IPS-18c (cell line): Measurements from ENCODE around the gene ACSS2.
"Not testable (repeated sequence)": the region's sequence is repeated elsewhere in the genome, so short reads cannot be mapped to it uniquely, and the experiment has no call there.

Experiments used
- H3K4me3 ChIP-seq: 2 replicates; pipeline ENCODE4 v1.7.0; 2013; ENCODE audit warnings: low read depth, mild to moderate bottlenecking, low read length, moderate library complexity; ENCODE audit not compliant: insufficient read depth
- H3K9me3 ChIP-seq: one replicate; pipeline ENCODE4 v1.6.1; 2013; ENCODE audit warnings: mild to moderate bottlenecking, low read length, moderate library complexity; ENCODE audit not compliant: control insufficient read depth, insufficient read depth

Gene ACSS2

GRCh38 chr20:34871320-34871926, 5.0 kb upstream of the ACSS2 start:
- Histone ChIP-seq H3K4me3 (peak overlapping the region; percentile 73; the same call in 1 of the 2 replicates), H3K9me3 (no peaks in the 10 kb centered on the region)

DNA sequence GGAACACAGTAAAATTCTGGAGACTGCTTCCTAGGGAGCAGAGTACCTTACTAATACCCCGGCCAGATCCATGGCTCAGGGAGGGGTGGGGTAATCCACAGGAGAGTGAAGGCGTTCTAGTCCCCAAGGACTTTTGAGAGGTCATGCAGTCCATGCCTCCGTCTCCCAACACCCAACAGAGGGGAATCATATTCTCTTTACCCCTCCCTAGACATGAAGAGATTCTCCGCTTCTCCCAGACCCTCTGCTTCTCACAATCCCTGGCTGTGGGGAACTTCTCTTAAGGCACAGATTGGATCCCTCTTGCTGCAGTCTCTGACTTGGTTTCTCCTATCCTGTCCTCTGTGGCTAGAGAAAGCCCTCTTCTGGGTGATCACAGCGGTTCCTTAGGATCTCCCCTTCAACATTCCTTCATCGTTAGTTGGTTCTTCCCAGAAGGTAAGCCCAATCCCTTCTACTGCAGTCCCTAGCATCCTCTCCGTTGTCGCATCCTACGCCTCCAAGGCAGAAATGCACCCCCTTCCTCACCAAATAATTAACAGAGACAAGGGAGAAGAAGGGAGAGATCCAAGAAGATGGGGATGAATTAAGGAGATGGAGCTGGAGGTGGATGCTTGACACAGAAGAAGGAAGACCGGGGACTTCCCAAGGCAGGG, 4.3 kb upstream of the ACSS2 start:
- Histone ChIP-seq H3K9me3 (no peaks in the 10 kb centered on the region), H3K4me3 (peak overlapping the region; percentile 73)

DNA sequence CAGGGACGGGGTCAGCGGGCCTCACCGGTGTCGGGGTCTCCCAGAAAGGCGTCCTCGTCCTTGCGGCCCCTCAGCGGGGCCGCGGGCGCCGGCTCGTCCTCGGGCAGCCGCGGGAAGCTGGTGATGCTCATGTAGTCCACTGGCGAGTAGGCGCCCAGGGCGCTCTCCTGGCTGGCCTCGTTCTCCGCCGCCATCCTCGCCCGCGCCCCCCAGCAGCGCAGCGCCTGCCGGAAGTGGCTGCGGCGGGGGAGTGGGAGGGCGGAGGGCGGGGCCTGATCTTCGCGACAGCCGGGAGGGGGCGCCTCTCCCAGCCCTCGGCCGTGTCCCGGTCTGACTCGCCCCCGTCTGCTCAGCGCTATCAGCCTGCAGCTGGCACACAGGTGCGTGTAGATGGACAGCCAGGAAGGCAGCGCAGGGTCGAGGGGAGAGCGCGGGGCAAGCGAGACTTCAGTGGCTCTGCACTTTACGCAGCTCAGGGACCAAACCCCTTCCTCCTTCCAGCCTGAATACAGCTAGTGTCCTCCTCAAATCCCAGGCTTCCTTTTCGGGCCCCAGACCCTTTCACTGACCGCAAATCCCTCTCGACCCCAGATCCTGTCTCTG, 3.7 kb upstream of the ACSS2 start, which contains the start of gene GGT7:
Gene GGT7, minus strand, starts transcription at position 235 of the 603 bp plus-strand sequence. Its CDS starts 41 bp downstream, at position 194.
- H3K9me3 ChIP-seq, result no peaks in the 10 kb centered on the region
- H3K4me3 ChIP-seq, result peak within 1 kb of the TSS; percentile 73

DNA sequence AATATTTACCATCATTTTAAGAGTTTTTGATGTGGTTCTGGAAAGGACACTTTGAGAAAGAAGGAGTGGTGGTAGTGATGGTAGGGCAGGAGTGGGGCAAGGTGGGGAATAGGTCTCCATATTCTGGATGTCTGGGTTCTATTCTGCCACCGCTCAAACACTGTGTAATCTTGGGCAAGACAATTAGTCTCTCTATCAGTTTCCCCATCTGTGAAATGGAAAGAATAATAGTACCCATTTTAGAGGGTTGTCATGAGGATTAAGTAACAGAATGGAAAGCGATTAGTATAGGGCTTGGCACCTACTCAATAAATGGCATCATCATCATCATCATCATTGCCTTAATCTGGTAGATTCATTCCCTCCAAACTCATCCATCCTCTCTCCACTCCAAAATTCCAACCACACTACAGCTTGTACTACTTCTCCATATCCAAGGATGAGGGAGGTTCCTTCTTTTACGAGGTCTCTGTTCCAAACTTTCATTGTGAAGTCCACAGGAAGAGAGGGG, 2.8 kb upstream of the ACSS2 start:
- Histone ChIP-seq H3K4me3 (no peak overlapping the region), H3K9me3 (no peaks in the 10 kb centered on the region)

DNA sequence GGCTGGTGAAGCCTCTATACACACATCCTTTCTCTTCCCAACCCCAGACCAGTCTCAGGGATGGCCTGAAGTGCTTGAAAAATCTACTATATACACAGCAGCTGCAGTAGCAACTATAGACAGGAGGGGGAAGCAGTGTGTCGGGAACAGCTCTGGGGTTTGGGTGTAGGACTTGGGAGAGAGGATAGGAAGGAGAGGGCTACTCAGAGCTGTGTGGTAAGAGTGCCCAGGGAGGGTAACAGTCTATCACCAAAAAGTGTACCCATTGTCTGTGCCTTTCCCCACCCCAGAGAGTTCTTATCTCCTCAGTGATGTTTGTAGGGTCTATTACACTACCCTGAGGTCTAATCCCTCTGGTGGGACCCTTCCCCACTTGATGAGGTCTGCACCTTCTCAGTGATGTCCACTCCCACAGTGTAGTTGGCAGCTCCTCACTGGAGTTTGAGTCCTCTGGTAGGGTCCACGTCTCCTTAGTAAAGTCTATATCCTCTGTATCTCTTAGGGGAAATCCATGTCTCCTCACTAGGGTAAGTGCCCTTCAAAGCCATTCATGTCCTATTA, 2.2 kb upstream of the ACSS2 start:
- no peak overlapping the region for H3K4me3 ChIP-seq
- no peaks in the 10 kb centered on the region for H3K9me3 ChIP-seq

DNA sequence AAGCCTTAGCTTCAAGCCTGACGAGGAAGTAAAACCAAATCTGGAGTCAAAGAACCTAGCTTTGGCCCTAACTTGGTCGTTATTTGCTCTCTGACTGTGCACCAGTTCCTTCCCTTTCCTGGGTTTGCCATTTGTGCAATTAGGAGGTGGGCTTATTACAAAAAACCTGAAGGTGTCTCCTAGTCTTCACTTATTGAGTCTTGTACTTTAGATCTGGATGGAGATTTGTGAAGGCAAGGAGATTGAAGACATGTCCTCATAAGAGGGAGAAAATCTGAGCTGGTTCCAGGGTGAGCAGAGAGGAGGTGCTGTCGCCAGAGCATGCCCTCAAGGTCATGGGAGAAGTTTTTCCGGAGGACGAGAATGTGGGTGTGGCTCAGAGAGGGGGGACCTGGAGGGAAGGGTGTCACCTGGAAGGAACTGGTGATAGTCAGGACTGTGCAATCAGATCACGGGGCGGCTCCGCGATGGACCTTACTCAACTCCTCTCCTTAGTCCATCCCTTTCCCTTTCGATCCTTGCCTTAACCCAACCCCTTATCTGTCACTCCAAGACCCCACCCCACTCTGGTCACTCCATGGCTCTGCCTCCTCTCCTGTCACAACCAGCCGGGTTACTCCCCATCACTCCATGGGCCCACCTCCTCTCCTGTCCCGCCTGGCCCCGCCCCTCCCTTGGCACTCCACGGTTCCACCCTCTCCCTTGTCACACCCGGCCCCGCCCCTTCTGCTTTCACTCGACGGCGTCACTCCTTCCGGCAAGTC, 588 bp upstream of the ACSS2 start:
- Histone ChIP-seq H3K4me3 (peak overlapping the region; percentile 45; the same call in 1 of the 2 replicates), H3K9me3 (no peaks in the 10 kb centered on the region)

DNA sequence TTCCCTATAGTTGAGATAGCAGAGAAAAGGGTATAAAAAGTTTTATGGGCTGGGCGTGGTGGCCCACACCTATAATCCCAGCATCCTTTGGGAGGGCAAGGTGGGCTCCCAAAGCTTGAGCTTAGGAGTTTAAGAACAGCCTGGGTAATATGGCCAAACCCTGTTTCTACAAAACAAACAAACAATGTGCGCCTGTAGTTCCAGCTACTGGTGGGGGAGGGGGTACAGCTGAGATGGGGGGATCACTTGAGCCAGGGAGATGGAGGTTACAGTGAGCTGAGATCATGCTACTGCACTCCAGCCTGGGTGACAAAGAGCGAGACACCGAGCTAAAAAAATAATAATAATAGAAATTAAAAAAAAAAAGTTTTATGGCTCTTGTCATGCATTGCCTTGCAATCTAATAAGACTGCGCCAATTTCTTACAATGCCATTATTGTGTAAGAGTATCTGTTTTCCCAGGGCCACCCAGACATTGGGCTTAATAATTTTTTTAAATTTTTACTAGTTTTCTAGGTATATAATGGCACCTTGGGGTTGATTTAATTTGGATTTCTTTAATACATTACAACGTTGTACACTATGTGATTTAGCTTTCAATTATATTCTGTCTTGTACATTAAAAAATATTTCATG, 3.9 kb downstream of the ACSS2 start:
- no peak overlapping the region for H3K4me3 ChIP-seq
- no peaks in the 10 kb centered on the region for H3K9me3 ChIP-seq

DNA sequence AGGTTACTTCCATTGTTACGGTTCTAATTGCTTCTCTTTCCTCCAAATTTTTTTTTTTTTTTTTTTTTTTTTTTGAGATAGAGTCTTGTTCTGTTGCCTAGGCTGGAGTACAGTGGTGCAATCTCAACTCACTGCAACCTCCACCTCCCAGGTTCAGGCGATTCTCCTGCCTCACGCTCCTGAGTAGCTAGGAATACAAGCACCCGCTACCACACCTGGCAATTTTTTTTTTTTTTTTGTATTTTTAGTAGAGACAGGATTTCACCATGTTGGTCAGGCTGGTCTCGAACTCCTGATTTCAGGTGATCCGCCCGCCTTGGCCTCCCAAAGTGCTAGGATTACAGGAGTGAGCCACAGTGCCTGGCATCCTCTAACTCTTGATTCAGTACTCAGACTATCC, 4.6 kb downstream of the ACSS2 start:
- not testable (repeated sequence) for H3K4me3 ChIP-seq, H3K9me3 ChIP-seq

DNA sequence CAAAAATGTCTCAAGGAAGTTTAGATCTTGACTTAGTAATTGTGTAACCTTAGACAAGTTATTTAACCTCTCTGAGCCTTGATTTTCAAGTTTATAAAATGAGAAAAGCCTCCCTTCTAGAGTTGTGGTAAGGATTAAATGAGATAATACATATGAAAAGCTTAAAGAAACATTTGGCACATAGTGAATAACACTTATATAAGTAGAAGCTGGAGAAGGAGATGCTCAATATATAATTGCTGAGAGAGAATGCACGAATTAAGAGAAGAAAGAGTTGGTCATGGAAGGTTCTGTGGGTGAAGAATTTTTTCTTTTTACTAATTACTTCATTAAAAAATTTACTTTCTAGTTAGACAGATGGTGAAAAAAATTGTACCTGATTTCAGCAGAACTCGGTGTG, 5.3 kb downstream of the ACSS2 start:
- Histone ChIP-seq H3K9me3 (no peaks in the 10 kb centered on the region), H3K4me3 (no peak overlapping the region)

DNA sequence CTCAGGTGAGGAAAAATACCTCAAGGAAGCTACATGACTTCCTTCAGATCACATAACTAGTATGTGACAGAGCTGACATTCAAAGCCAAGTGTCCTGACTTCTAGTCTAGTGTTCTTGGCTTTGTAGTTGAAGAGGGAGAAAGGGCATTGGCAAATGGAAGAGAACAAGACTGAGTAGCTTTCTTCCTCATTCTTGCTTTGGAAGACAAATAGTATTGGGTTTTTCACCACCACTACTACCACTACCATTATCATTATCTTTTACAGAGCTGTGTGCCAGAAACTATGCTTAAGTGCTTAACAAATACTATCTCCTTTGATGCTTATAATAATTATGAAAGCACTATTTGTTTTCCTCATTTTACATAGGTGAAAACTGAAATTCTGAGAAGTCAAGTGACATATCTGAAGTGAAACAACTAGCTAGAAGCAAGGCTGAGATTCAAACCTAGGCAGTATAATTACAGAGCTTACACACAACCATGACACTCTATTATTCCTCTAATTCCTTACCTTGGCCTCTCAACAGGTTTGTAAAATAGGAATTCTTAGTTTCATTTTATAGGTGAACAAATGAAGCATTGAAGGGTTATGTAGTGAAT, 6.8 kb downstream of the ACSS2 start:
- H3K4me3 ChIP-seq, result no peak overlapping the region
- H3K9me3 ChIP-seq, result no peaks in the 10 kb centered on the region

DNA sequence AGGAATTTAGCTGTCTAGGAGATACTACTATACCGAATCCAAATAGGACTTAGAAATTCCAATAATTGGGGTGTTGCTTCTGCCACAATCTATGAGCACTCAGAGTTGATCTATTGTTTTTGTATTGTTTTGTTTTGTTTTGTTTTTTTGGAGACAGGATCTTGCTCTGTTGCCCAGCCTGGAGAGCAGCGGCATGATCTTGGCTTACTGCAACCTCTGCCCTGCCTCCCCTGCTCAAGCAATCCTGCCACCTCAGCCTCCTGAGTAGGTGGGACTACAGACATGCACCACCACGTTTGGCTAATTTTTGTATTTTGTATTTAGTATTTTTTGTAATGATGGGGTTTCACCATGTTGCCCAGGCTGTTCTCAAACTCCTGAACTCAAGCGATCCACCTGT, 7.4 kb downstream of the ACSS2 start:
- H3K4me3 ChIP-seq, result no peak overlapping the region

DNA sequence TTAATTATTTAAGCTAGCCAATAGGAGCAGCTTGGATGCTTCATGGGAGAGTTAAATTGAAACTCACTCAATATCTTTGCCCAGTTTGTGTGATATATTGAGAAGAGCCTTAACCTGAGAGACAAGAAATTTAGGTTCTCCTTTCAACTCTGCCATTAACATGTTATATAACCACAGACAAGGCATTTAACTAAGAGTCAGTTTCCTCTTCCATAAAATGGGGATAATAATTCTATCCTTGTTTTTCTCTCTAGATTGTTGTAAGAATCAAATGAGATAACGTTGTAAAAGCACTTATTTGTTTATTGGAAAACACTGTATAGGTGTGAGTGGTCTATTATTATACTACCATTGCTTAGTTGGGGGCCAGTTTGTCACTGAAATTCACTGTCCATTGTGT, 7.8 kb downstream of the ACSS2 start:
- H3K4me3 ChIP-seq, result no peak overlapping the region

More for the DNA sequence above, 7.4 kb downstream of the ACSS2 start:
- H3K9me3 ChIP-seq, result no peaks in the 10 kb centered on the region

DNA sequence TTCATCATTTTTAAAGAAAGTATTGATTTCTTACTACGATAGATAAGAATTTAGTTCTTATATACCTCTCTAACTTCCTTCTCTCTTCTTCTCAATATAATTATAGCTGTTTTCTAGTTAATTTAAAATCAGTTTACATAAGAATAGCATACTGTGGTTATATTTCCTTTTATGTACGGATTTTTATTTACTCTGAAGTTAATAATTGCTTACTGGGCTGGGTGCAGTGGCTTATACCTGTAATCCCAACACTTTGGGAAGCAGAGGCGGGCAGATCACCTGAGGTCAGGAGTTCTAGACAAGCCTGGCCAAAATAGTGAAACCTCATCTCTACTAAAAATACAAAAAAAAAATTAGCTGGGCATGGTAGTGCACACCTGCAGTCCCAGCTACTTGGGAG, 9.7 kb downstream of the ACSS2 start:
- H3K4me3 ChIP-seq, result no peak overlapping the region
- H3K9me3 ChIP-seq, result no peaks in the 10 kb centered on the region

More for the DNA sequence above, 7.8 kb downstream of the ACSS2 start:
- H3K9me3 ChIP-seq, result no peaks in the 10 kb centered on the region

- H3K4me3 ChIP-seq, result no peak overlapping the region
- no peaks in the 10 kb centered on the region for H3K9me3 ChIP-seq
These were observed 10.6 kb downstream of the ACSS2 start for GRCh38 chr20:34887023-34887422.

DNA sequence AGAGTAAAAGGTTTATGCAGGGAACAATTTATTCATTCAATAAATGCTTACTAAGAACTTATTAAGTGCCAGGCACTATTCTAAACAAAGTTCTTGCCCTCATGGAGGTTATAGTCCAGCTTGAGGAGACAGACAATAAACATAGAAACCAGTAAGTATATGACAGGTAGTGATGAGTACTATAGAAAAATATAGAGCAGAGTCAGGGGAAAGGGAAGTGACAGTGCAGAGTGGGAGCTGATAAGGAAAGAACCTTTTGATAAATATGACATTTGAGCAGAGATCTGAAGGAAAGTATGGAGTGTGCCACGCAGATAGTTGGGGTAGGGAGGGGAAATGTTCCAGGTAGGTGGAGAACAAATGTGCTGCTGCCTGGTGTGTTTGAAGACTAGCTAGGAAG, 12.1 kb downstream of the ACSS2 start:
- H3K4me3 ChIP-seq, result no peak overlapping the region
- H3K9me3 ChIP-seq, result no peaks in the 10 kb centered on the region

GRCh38 chr20:34891166-34892062, 15.0 kb downstream of the ACSS2 start:
- no peaks in the 10 kb centered on the region for H3K9me3 ChIP-seq
- H3K4me3 ChIP-seq, result no peak overlapping the region
